Lower leg skin (tissue), 4 donors: ENCODE data around the gene CCDC116. TPM values are rescaled to one million over a fixed set of nuclear protein-coding genes. Genes with fewer than 3 reads are reported as not detected.

Source experiments
- DNase-seq, 2 donors: peaks; one replicate each; pipeline ENCODE4 v3.0.0-alpha.2; 2019; ENCODE audit warnings: low spot score in 2 of 2
- H3K4me3 ChIP-seq: fragments of 200-600 bp; sonication (generic); 2 replicates; pipeline ENCODE4 v1.5.1; 2017; ENCODE audit warnings: mild to moderate bottlenecking, low read depth; ENCODE audit not compliant: poor library complexity, severe bottlenecking
- CTCF ChIP-seq, 3 donors: fragments of 450-650 bp; IDR thresholded peaks; one replicate each; pipeline ENCODE4 v1.5.1; 2016; ENCODE audit warnings: antibody characterized with exemption in 3 of 3, mild to moderate bottlenecking in 3 of 3, moderate library complexity in 2 of 3
- POLR2A ChIP-seq, 2 donors: fragments of 450-650 bp; IDR thresholded peaks; one replicate each; pipeline ENCODE4 v1.6.1; 2016 to 2017; ENCODE audit warnings: antibody characterized with exemption in 2 of 2, mild to moderate bottlenecking in 1 of 2, moderate library complexity in 1 of 2
- WGBS, 2 donors: methylation state at CpG; one replicate each; pipeline ENCODE4 v1.1.5; 2018; 5-methylcytosine and 5-hydroxymethylcytosine counted together
- intact Hi-C: fragments of 100-400 bp; cut with DNase I; formaldehyde crosslinking; loops from one replicate; pipeline ENCODE4 v1.15.0; 2023; ENCODE audit warnings: low total_unique reads
- microRNA counts, 2 donors: library from miRNA; unstranded; fragments of <30 nt; microRNA quantifications; one replicate each; lab custom pipeline; 2016
- microRNA-seq, 2 donors: library from miRNA; unstranded; fragments of <30 nt; microRNA quantifications; one replicate each; pipeline ENCODE4, GENCODE V29; 2016; ENCODE audit warnings: borderline replicate concordance in 2 of 2, borderline number of aligned reads in 1 of 2
- total RNA-seq, 4 donors: library from RNA; depleted of rRNA; stranded (reverse); fragments of >200 nt; gene quantifications; one replicate each; pipeline ENCODE4 v1.1.0, GENCODE V29; 2016

The CCDC116 gene
- total RNA-seq, 4 donors from 2014 or later = 0.23 to 0.49 TPM; not detected in 2

GRCh38 chr22:21685164-21685513 lies 52.6 kb downstream of the CCDC116 start:
- intact Hi-C loops = no loop called here
- WGBS, 2 donors = 89 to 92% methylated on average over 7 to 8 of the region's 8 CpGs
- no peak for DNase-seq

GRCh38 chr22:21686193-21686608 lies 53.6 kb downstream of the CCDC116 start:
- no peak for TF ChIP-seq CTCF (IDR thresholded peaks at IDR 0.05)
- TF ChIP-seq POLR2A (IDR thresholded peaks at IDR 0.05) = no peak
- intact Hi-C loops = no loop called here
- H3K4me3 ChIP-seq = no peak overlapping the region
- no peak for DNase-seq
- WGBS, 2 donors = 91 to 95% methylated on average over 8 of the region's 8 CpGs

More at GRCh38 chr22:21685164-21685513, 52.6 kb downstream of the CCDC116 start:
- TF ChIP-seq POLR2A (IDR thresholded peaks at IDR 0.05) = no peak
- no peak for TF ChIP-seq CTCF (IDR thresholded peaks at IDR 0.05)
- no peak overlapping the region for H3K4me3 ChIP-seq

MicroRNA genes within 50 kb of the gene (microRNA counts, 767-probe panel; counts per million panel counts)
- microRNA hsa-miR-130b-3p (lab: Ali Mortazavi, UCI) = 0 to 358 counts per million in 2 donors
- 0 to 358 counts per million in 2 donors for microRNA hsa-miR-301b (lab: Ali Mortazavi, UCI)

Small RNA genes lying within 50 kb of the gene (microRNA-seq; reads per million reads assigned to microRNA genes)
- gene MIR130B = 151 to 200 reads per million in 2 donors
- gene MIR301B = 0 reads per million in 2 donors

Other genes starting within 250 kb of the CCDC116 start
- under 1 TPM in 1 of 4 donors, not detected in 3; 0.06 TPM for gene RIMBP3B, start 249.0 kb upstream of the CCDC116 start, total RNA-seq
- gene HIC2, start 215.4 kb upstream of the CCDC116 start, total RNA-seq = 1 to 10 TPM; 3.8 to 6.6 (median 5.0) TPM
- gene TMEM191C, start 165.4 kb upstream of the CCDC116 start, total RNA-seq = 1 to 10 TPM in 3 of 4 donors, under 1 TPM in 1; 0.13 to 4.0 (median 1.5) TPM
- under 1 TPM in 2 of 4 donors, not detected in 2; 0.20 to 0.30 TPM for gene RIMBP3C, start 81.3 kb upstream of the CCDC116 start, total RNA-seq
- gene UBE2L3, start 65.0 kb upstream of the CCDC116 start, total RNA-seq = 10 to 100 TPM; 28.0 to 42.4 (median 40.5) TPM
- gene YDJC, start 2.7 kb upstream of the CCDC116 start, total RNA-seq = 10 to 100 TPM; 42.2 to 72.2 (median 56.5) TPM
- gene SDF2L1, start 9.5 kb downstream of the CCDC116 start, total RNA-seq = 10 to 100 TPM in 3 of 4 donors, 1 to 10 TPM in 1; 8.2 to 21.4 (median 19.6) TPM
- 10 to 100 TPM; 22.3 to 44.2 (median 27.5) TPM for gene PPIL2, start 33.3 kb downstream of the CCDC116 start, total RNA-seq
- 1 to 10 TPM; 1.9 to 5.4 (median 2.8) TPM for gene YPEL1, start 103.0 kb downstream of the CCDC116 start, total RNA-seq
- 100 to 1,000 TPM in 1 of 4 donors, 10 to 100 TPM in 3; 72.3 to 121 (median 85.2) TPM for gene MAPK1, start 234.9 kb downstream of the CCDC116 start, total RNA-seq